ENCODE results near the gene CDK17. TPM values are rescaled to one million over a fixed set of nuclear protein-coding genes. Genes with fewer than 3 reads are reported as not detected.

CDK17 gene
- total and polyA plus RNA-seq, 9 of the 15 experiments (the other 6 are each of a cell fraction or from before 2014, with no cell fraction given): 4.8 to 39.3 (median 21.6) TPM

DNA sequence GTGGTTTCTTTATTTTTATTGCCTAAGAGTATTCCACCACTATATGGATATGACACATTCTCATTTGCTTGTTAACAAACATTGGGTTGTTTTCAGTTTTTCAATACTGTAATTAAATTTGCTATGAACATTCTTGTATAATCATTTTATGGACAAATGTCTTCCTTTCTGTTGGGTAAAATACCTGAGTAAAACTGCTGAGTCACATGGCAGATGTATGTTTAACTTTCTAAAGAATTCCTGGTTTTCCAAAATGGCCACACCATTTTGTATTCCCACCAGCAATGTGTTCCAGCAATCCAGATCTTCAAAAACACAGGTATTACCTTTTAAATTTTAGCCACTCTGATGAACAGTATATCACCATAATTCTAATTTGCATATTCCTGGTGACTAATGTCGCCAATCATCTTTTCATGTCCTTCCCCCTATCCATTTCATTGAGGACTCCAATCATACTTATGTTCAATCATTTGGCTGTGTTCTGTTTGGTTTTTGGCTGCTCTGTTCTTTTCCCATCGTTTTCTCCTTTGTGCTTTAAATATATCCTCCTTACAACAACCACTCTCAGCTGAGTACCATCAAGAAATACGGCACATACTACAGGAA is 36.0 kb downstream of the CDK17 start:
- Histone ChIP-seq H3K27me3 (ENCODE audit: control insufficient read depth in 2 of 2, insufficient read depth in 2 of 2, low read length in 2 of 2) (no peaks in the 10 kb centered on the region), H3K36me3 (ENCODE audit: control insufficient read depth, insufficient read depth, low read length) (no peaks in the 10 kb centered on the region), H3K27ac (ENCODE audit: extremely low read depth, low read depth, low read length) (peak overlapping the region; percentile 57), H2AFZ (ENCODE audit: low read depth, low read length) (peak overlapping the region; percentile 18; the same call in 1 of the 2 replicates), H3K9me3 (replicated peaks; ENCODE audit: control insufficient read depth, insufficient read depth, low read depth, low read length) (no peaks in the 10 kb centered on the region), H3K4me1 (replicated peaks in 1 of 2; ENCODE audit: control insufficient read depth in 2 of 2, insufficient read depth in 2 of 2, low read length in 2 of 2) (peaks cover 11 to 32% of the 10 kb centered on the region in 2 experiments; a peak in 4 of 5 replicates), H3K9ac (ENCODE audit: insufficient read depth in 1 of 2, low read depth in 2 of 2, low read length in 2 of 2) (peak overlapping the region in 1 of 2 experiments; percentile 32; a peak in 1 of 4 replicates), H3K9me1 (ENCODE audit: control insufficient read depth, insufficient read depth, low read length) (no peaks in the 10 kb centered on the region), H4K20me1 (replicated peaks; ENCODE audit: control insufficient read depth, insufficient read depth, low read length) (no peaks in the 10 kb centered on the region), H3K4me2 (ENCODE audit: insufficient read depth, low read length) (peak overlapping the region; percentile 50), H3K4me3 (no peak overlapping the region), H3K79me2 (ENCODE audit: control insufficient read depth, insufficient read depth, low read length) (peaks cover 92% of the 10 kb centered on the region)
- intact Hi-C loops (cut with micrococcal nuclease) (no loop called here), in situ Hi-C loops (cut with MboI) (no loop called here)
- ATAC-seq (peak; percentile 51; the same call in 2 of the 3 replicates), FAIRE-seq (peak; percentile 6), DNase-seq (ENCODE audit: extremely low read depth in 1 of 4, low spot score in 3 of 4) (no peak)
- POLR2A ChIA-PET: no interaction called here
- 32% methylated on average over 3 of the region's 3 CpGs for WGBS (ENCODE audit: insufficient coverage, low coverage, missing lambda C conversion rate)
- no TSS peak for BruUV-seq (replicated peaks)
- CTCF ChIA-PET (ENCODE audit: low intra/inter-chr PET ratio): no interaction called here
- TF ChIP-seq ESRRB (CRISPR knock-in tag; IDR thresholded peaks at IDR 0.05; ENCODE audit: borderline replicate concordance) (no peak), JUND (IDR thresholded peaks at IDR 0.05; ENCODE audit: borderline replicate concordance, low read depth, low read length) (peak; percentile 20; the same call in 1 of the 2 replicates), JUND (tag; IDR thresholded peaks at IDR 0.05; ENCODE audit: borderline replicate concordance, low read depth, low read length) (no peak), ZNF316 (IDR thresholded peaks at IDR 0.05) (peak; percentile 95), ATF1 (CRISPR knock-in tag; IDR thresholded peaks at IDR 0.05) (no peak), ATF1 (tag; IDR thresholded peaks at IDR 0.05) (0 out of 2 replicates have a peak, but pooled peaks have one; percentile 13), ZNF696 (CRISPR knock-in tag; conservative IDR thresholded peaks at IDR 0.05) (no peak), MAFG (tag; conservative IDR thresholded peaks at IDR 0.05) (peak; percentile 95), USF1 (CRISPR knock-in tag; IDR thresholded peaks at IDR 0.05) (no peak), MAFF (IDR thresholded peaks at IDR 0.05; ENCODE audit: low read length) (peak; percentile 88), ZNF384 (IDR thresholded peaks at IDR 0.05; ENCODE audit: low read depth, low read length) (no peak), MEIS2 (IDR thresholded peaks at IDR 0.05; ENCODE audit: partially characterized antibody) (peak; percentile 42), EHMT2 (IDR thresholded peaks at IDR 0.05) (0 out of 2 replicates have a peak, but pooled peaks have one; percentile 25), DPF2 (IDR thresholded peaks at IDR 0.05) (peak; percentile 34; the same call in 1 of the 2 replicates), PHTF2 (CRISPR knock-in tag; IDR thresholded peaks at IDR 0.05) (no peak), BACH1 (tag; IDR thresholded peaks at IDR 0.05) (peak; percentile 69), C11orf30 (IDR thresholded peaks at IDR 0.05; ENCODE audit: low read depth) (peak; percentile 91), ATF3 (IDR thresholded peaks at IDR 0.05) (0 out of 2 replicates have a peak, but pooled peaks have one; percentile 32), ATF3 (CRISPR knock-in tag; conservative IDR thresholded peaks at IDR 0.05) (no peak), NFE2L1 (tag; IDR thresholded peaks at IDR 0.05; ENCODE audit: borderline replicate concordance, low read depth) (peak; percentile 91), NFE2 (IDR thresholded peaks at IDR 0.05; ENCODE audit: low read depth) (peak; percentile 92)
- TF ChIP-seq, protein P1, sequence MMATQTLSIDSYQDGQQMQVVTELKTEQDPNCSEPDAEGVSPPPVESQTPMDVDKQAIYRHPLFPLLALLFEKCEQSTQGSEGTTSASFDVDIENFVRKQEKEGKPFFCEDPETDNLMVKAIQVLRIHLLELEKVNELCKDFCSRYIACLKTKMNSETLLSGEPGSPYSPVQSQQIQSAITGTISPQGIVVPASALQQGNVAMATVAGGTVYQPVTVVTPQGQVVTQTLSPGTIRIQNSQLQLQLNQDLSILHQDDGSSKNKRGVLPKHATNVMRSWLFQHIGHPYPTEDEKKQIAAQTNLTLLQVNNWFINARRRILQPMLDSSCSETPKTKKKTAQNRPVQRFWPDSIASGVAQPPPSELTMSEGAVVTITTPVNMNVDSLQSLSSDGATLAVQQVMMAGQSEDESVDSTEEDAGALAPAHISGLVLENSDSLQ (IDR thresholded peaks at IDR 0.05): peak; percentile 68

Data from K562 (cell line).